SK-N-SH (cell line): ENCODE measurements around the gene WFDC13.

ENCODE experiments used
- CHD2 ChIP-seq: fragments of 150-350 bp; IDR thresholded peaks from 2 replicates; pipeline ENCODE4 v1.6.1; 2018; ENCODE audit warnings: low read length; ENCODE audit not compliant: partially characterized antibody
- EP300 ChIP-seq, 2 experiments: IDR thresholded peaks; 2 replicates each; pipeline versions ENCODE4 v1.4.0 to v1.6.1; 2012; ENCODE audit warnings: borderline replicate concordance in 1 of 2, low read depth in 1 of 2, low read length in 1 of 2
- FOSL2 ChIP-seq: IDR thresholded peaks from 2 replicates; pipeline ENCODE4 v1.4.0; 2012; ENCODE audit warnings: low read depth, mild to moderate bottlenecking, moderate library complexity, borderline replicate concordance
- FOXJ3 ChIP-seq: sonication (generic); formaldehyde crosslinking; IDR thresholded peaks from 2 replicates; pipeline ENCODE4 v1.5.1; 2020; ENCODE audit warnings: mild to moderate bottlenecking, missing genetic modification reagents
- JUND ChIP-seq: IDR thresholded peaks from 2 replicates; pipeline ENCODE4 v1.4.0; 2012
- RAD21 ChIP-seq: IDR thresholded peaks from 2 replicates; pipeline ENCODE4 v1.6.1; 2012; ENCODE audit warnings: mild to moderate bottlenecking, low read length
- RFX5 ChIP-seq: IDR thresholded peaks from 2 replicates; pipeline ENCODE4 v1.6.1; 2012; ENCODE audit warnings: mild to moderate bottlenecking, improper control_type of control experiment, low read length
- SMC3 ChIP-seq: IDR thresholded peaks from 2 replicates; pipeline ENCODE4 v1.6.1; 2012; ENCODE audit warnings: low read depth, low read length, improper control_type of control experiment
- TCF12 ChIP-seq: IDR thresholded peaks from 2 replicates; pipeline ENCODE4 v1.4.0; 2012
- TF ChIP-seq, protein P1 (sequence below): fragments of 200-600 bp; sonication (generic); IDR thresholded peaks from 2 replicates; pipeline ENCODE4 v1.6.1; 2017; ENCODE audit warnings: antibody characterized with exemption, mild to moderate bottlenecking, moderate library complexity
- TF ChIP-seq, protein P2 (sequence below): IDR thresholded peaks from 2 replicates; pipeline ENCODE4 v1.6.1; 2012; ENCODE audit warnings: mild to moderate bottlenecking, low read depth, low read length, moderate library complexity
- TF ChIP-seq, protein P3 (sequence below): IDR thresholded peaks from 2 replicates; pipeline ENCODE4 v1.4.0; 2012; ENCODE audit warnings: low read depth, borderline replicate concordance

DNA sequence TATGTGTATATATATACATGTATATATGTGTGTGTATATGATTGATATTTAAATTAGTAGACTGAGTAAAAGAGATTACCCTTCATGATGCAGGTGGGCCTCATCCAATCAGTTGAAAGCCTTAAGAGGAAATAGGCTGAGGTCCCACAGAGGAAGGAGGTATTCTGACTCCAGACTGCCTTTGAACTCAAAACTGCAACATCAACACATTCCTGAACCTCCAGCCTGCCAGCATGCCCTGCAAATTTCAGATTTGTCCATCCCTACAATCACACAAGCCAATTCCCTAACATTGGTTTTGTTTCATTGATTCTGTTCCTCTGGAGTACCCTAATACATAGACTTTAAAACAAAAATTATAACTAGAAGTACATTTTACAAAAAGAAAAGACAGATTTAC is 43.2 kb downstream of the WFDC13 start:
- TF ChIP-seq EP300 (IDR thresholded peaks at IDR 0.05; ENCODE audit: borderline replicate concordance in 1 of 2, low read depth in 1 of 2, low read length in 1 of 2) (no peak), FOSL2 (no peak), JUND (no peak), SMC3 (no peak), RFX5 (no peak), CHD2 (no peak), RAD21 (no peak), FOXJ3 (CRISPR knock-in tag) (no peak), TCF12 (no peak)
- TF ChIP-seq, protein P1, sequence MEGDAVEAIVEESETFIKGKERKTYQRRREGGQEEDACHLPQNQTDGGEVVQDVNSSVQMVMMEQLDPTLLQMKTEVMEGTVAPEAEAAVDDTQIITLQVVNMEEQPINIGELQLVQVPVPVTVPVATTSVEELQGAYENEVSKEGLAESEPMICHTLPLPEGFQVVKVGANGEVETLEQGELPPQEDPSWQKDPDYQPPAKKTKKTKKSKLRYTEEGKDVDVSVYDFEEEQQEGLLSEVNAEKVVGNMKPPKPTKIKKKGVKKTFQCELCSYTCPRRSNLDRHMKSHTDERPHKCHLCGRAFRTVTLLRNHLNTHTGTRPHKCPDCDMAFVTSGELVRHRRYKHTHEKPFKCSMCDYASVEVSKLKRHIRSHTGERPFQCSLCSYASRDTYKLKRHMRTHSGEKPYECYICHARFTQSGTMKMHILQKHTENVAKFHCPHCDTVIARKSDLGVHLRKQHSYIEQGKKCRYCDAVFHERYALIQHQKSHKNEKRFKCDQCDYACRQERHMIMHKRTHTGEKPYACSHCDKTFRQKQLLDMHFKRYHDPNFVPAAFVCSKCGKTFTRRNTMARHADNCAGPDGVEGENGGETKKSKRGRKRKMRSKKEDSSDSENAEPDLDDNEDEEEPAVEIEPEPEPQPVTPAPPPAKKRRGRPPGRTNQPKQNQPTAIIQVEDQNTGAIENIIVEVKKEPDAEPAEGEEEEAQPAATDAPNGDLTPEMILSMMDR, result no peak
- TF ChIP-seq, protein P2, sequence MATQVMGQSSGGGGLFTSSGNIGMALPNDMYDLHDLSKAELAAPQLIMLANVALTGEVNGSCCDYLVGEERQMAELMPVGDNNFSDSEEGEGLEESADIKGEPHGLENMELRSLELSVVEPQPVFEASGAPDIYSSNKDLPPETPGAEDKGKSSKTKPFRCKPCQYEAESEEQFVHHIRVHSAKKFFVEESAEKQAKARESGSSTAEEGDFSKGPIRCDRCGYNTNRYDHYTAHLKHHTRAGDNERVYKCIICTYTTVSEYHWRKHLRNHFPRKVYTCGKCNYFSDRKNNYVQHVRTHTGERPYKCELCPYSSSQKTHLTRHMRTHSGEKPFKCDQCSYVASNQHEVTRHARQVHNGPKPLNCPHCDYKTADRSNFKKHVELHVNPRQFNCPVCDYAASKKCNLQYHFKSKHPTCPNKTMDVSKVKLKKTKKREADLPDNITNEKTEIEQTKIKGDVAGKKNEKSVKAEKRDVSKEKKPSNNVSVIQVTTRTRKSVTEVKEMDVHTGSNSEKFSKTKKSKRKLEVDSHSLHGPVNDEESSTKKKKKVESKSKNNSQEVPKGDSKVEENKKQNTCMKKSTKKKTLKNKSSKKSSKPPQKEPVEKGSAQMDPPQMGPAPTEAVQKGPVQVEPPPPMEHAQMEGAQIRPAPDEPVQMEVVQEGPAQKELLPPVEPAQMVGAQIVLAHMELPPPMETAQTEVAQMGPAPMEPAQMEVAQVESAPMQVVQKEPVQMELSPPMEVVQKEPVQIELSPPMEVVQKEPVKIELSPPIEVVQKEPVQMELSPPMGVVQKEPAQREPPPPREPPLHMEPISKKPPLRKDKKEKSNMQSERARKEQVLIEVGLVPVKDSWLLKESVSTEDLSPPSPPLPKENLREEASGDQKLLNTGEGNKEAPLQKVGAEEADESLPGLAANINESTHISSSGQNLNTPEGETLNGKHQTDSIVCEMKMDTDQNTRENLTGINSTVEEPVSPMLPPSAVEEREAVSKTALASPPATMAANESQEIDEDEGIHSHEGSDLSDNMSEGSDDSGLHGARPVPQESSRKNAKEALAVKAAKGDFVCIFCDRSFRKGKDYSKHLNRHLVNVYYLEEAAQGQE, result no peak
- TF ChIP-seq, protein P3, sequence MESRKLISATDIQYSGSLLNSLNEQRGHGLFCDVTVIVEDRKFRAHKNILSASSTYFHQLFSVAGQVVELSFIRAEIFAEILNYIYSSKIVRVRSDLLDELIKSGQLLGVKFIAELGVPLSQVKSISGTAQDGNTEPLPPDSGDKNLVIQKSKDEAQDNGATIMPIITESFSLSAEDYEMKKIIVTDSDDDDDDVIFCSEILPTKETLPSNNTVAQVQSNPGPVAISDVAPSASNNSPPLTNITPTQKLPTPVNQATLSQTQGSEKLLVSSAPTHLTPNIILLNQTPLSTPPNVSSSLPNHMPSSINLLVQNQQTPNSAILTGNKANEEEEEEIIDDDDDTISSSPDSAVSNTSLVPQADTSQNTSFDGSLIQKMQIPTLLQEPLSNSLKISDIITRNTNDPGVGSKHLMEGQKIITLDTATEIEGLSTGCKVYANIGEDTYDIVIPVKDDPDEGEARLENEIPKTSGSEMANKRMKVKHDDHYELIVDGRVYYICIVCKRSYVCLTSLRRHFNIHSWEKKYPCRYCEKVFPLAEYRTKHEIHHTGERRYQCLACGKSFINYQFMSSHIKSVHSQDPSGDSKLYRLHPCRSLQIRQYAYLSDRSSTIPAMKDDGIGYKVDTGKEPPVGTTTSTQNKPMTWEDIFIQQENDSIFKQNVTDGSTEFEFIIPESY, result no peak
